ENCODE measurements around the gene CYB5R2. TPM values are rescaled to one million over a fixed set of nuclear protein-coding genes. Genes with fewer than 3 reads are reported as not detected.

CYB5R2 gene
- total RNA-seq, 2 donors from 2014 or later, result 1.3 TPM; not detected in 1

- Histone ChIP-seq H3K36me3 (replicated peaks in 1 of 2; ENCODE audit: insufficient read depth in 1 of 2, low read depth in 2 of 2) (peaks cover 0 to 12% of the 10 kb centered on the region in 2 donors), H3K4me1 (no peaks in the 10 kb centered on the region), H3K4me3 (no peak overlapping the region), H3K9me3 (no peaks in the 10 kb centered on the region), H3K27ac (no peak overlapping the region), H3K27me3 (no peaks in the 10 kb centered on the region)
- WGBS, 2 donors, result 73 to 75% methylated on average over 5 of the region's 5 CpGs
- intact Hi-C loops (cut with DNase I), result no loop called here
- DNase-seq (peak in 1 of 4 donors; percentile 27), ATAC-seq (no peak)
- TF ChIP-seq POLR2A (IDR thresholded peaks at IDR 0.05), result no peak
- no peak for TF ChIP-seq CTCF (IDR thresholded peaks at IDR 0.05)
These were observed 34.3 kb downstream of the CYB5R2 start for GRCh38 chr11:7638710-7639642.

GRCh38 chr11:7637447-7638157, 35.7 kb downstream of the CYB5R2 start:
- peak in 1 of 4 donors; percentile 39 for DNase-seq
- H3K27ac ChIP-seq, result peak overlapping the region in 1 of 4 donors; percentile 9
- intact Hi-C loops (cut with DNase I), result no loop called here
- no peak for TF ChIP-seq CTCF (IDR thresholded peaks at IDR 0.05)
- TF ChIP-seq POLR2A (IDR thresholded peaks at IDR 0.05), result no peak
- no peaks in the 10 kb centered on the region for H3K27me3 ChIP-seq
- H3K36me3 ChIP-seq (replicated peaks in 1 of 2; ENCODE audit: insufficient read depth in 1 of 2, low read depth in 2 of 2), result peaks cover 0 to 9% of the 10 kb centered on the region in 2 donors
- 66 to 70% methylated on average over 7 of the region's 7 CpGs for WGBS, 2 donors
- peak; percentile 54 for ATAC-seq
- no peaks in the 10 kb centered on the region for H3K4me1 ChIP-seq
- no peak overlapping the region for H3K4me3 ChIP-seq
- no peaks in the 10 kb centered on the region for H3K9me3 ChIP-seq

- WGBS, 2 donors, result 71 to 85% methylated on average over 6 of the region's 6 CpGs
- peaks cover 0 to 7% of the 10 kb centered on the region in 2 donors for H3K36me3 ChIP-seq (replicated peaks in 1 of 2; ENCODE audit: insufficient read depth in 1 of 2, low read depth in 2 of 2)
- intact Hi-C loops (cut with DNase I), result no loop called here
- H3K4me1 ChIP-seq, result no peaks in the 10 kb centered on the region
- no peaks in the 10 kb centered on the region for H3K9me3 ChIP-seq
- TF ChIP-seq CTCF (IDR thresholded peaks at IDR 0.05) (no peak), POLR2A (IDR thresholded peaks at IDR 0.05) (no peak)
- H3K4me3 ChIP-seq, result no peak overlapping the region
- ATAC-seq, result no peak
- H3K27me3 ChIP-seq, result no peaks in the 10 kb centered on the region
- H3K27ac ChIP-seq, result no peak overlapping the region
- DNase-seq, result no peak
These were observed 37.0 kb downstream of the CYB5R2 start for GRCh38 chr11:7636350-7636749.

GRCh38 chr11:7635708-7636107, 37.6 kb downstream of the CYB5R2 start:
- Histone ChIP-seq H3K4me1 (no peaks in the 10 kb centered on the region), H3K27me3 (no peaks in the 10 kb centered on the region), H3K27ac (no peak overlapping the region), H3K4me3 (no peak overlapping the region), H3K9me3 (no peaks in the 10 kb centered on the region), H3K36me3 (replicated peaks in 1 of 2; ENCODE audit: insufficient read depth in 1 of 2, low read depth in 2 of 2) (peaks cover 0 to 7% of the 10 kb centered on the region in 2 donors)
- no peak for ATAC-seq
- no peak for DNase-seq
- TF ChIP-seq POLR2A (IDR thresholded peaks at IDR 0.05) (no peak), CTCF (IDR thresholded peaks at IDR 0.05) (no peak)
- intact Hi-C loops (cut with DNase I), result no loop called here
- 85 to 86% methylated on average over 4 of the region's 4 CpGs for WGBS, 2 donors

Data from body of pancreas (tissue), 4 donors.